Measurements from ENCODE around the gene TNS3.

DNA sequence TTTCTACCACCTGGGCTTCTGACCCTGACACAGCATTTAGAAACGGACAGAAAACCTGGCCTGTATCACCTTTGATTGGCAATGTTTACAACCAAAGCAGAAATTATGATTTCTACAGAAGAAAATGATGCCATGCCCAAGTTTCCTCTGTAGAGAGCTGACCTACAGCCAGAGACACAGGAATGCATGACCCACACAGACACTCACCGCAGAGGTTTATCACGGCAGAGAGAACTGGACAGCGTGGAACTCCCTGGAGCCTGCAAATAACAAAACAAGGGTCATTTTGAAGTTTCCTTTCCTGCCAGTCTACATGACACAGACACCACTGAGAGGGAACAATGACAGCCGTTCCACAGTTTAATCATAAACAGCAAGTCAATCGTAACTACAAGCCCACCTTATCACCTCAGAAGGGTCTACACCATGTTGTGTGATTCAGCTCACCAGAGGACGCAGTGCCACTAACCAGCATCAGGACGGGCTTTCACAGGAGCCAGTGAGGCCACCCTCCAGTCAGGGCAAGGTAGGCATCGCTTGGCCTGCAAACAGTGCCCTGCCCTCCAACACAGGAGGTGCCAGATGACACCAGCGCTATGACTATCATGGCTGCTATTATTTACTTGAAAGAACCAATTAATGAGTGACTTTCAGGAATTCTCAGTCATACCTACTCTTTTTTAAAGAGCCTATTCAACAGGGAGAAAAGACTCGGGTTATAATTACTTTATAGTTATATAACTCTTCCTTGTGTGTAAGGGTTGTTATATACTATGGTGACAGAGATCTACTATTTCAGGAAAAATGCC, 139.9 kb downstream of the TNS3 start:
- TF ChIP-seq CTCF (IDR thresholded peaks at IDR 0.05; ENCODE audit: insufficient read depth, low read length) (no peak), GABPA (IDR thresholded peaks at IDR 0.05; ENCODE audit: low read depth) (no peak), POLR2AphosphoS5 (IDR thresholded peaks at IDR 0.05; ENCODE audit: low read depth) (no peak)

All from HL-60 (cell line).